ENCODE measurements around the gene GPRC5C. TPM values are rescaled to one million over a fixed set of nuclear protein-coding genes. Genes with fewer than 3 reads are reported as not detected.
A peak's percentile ranks its signal among the peaks of the same experiment; 100 is the strongest.

The GPRC5C gene
- total RNA-seq, 4 donors from 2014 or later, result 11.3 to 27.2 (median 14.3) TPM

DNA sequence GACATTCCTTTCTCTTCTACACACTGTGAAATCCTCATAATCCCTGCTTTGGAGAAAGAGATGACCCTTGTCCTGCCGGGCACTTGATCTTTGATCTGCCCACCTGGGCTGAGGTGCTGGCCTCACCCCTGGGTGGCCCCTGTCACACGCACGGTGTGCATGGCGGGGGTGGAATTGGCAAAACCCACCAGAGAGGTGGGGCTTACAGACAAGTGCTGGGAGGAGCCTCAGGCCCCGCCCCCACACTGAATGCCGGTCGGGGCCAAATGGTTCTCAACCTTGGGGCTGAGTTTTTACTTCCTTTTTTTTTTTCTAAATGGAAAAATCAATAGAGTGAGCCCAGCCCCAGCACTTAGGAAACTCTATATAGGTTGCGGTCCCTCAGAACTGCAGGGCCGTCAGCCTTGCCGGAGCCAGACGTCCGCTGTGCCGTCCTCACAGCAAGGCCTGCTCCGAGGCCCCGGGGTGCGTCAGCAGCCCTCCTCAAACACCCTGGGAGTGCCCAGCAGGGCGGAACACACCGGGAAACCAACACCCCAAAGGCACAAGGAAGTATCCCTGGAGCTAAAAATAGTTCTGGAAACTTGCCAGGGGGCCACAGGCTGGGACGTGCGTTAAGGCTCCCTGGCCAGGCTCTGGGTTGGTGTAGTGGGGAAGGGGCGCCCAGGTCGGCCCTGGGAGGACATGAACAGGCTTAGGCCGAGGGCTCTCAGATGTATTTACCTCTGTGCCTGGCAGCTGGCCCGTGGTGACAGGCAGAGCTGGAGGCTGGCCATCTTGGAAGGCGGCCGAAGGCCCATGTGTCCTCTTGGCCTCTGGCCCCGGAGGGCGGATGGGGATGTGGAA, 11.0 kb downstream of the GPRC5C start:
- Histone ChIP-seq H3K4me3 (peak overlapping the region; percentile 4 to 36), H3K9me3 (peaks cover 0 to 1% (median 0%) of the 10 kb centered on the region in 3 donors), H3K36me3 (peaks cover 0 to 30% of the 10 kb centered on the region in 2 donors), H3K4me1 (peaks cover 0 to 59% (median 27%) of the 10 kb centered on the region in 3 donors), H3K27ac (peak overlapping the region; percentile 44 to 81 (median 80)), H3K27me3 (no peaks in the 10 kb centered on the region)
- WGBS, 2 donors (ENCODE audit: low coverage in 1 of 2), result 0 to 12% methylated on average over 1 to 11 of the region's 28 CpGs
- ATAC-seq, result peak; percentile 81
- TF ChIP-seq EP300 (IDR thresholded peaks at IDR 0.05) (no peak), POLR2A (IDR thresholded peaks at IDR 0.05) (no peak), POLR2AphosphoS5 (IDR thresholded peaks at IDR 0.05) (peak; percentile 80)
- TF ChIP-seq, protein P1, sequence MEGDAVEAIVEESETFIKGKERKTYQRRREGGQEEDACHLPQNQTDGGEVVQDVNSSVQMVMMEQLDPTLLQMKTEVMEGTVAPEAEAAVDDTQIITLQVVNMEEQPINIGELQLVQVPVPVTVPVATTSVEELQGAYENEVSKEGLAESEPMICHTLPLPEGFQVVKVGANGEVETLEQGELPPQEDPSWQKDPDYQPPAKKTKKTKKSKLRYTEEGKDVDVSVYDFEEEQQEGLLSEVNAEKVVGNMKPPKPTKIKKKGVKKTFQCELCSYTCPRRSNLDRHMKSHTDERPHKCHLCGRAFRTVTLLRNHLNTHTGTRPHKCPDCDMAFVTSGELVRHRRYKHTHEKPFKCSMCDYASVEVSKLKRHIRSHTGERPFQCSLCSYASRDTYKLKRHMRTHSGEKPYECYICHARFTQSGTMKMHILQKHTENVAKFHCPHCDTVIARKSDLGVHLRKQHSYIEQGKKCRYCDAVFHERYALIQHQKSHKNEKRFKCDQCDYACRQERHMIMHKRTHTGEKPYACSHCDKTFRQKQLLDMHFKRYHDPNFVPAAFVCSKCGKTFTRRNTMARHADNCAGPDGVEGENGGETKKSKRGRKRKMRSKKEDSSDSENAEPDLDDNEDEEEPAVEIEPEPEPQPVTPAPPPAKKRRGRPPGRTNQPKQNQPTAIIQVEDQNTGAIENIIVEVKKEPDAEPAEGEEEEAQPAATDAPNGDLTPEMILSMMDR (IDR thresholded peaks at IDR 0.05), result no peak

DNA sequence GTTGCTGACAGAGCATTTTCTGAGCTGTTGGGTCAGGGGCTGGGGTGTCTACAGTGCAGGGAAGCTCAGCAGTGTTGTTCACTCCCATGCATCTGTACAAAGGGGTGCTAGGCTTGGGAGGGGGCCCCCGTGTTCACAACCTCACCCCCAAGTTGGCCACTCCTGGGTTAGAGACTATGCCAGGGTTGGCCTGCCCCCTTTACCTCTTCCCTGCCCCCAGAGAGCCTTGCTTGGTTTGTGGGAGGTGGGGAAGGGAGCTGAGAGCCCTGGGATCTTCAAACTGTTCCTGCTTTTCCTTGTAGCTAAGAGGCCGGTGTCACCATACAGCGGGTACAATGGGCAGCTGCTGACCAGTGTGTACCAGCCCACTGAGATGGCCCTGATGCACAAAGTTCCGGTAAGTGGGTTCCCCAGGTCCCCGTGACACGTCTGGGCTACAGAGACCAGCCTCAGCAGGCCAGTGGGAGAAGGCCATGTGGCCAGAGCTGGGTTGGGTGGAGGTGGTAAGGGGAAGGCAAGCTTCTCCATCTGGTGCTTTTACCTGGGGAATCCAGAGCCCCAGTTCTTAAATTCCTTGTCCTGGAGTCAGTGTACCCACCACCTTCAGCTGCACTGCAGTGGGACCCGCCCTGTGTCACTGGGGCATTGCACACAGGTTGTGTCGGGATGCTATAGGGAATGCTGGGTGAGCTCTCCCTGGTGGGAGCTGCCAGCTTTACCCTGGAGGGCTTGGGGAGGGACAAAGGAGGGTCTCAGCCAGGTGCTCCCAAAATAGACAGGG, 11.8 kb downstream of the GPRC5C start:
- H3K36me3 ChIP-seq, result peaks cover 0 to 30% of the 10 kb centered on the region in 2 donors
- WGBS, 2 donors (ENCODE audit: low coverage in 1 of 2), result no CpG with 5 or more reads among the region's 8 CpGs
- TF ChIP-seq POLR2AphosphoS5 (IDR thresholded peaks at IDR 0.05), result no peak
- TF ChIP-seq, protein P1 (IDR thresholded peaks at IDR 0.05), result no peak
- H3K4me1 ChIP-seq, result peaks cover 0 to 63% (median 27%) of the 10 kb centered on the region in 3 donors
- no peaks in the 10 kb centered on the region for H3K9me3 ChIP-seq
- ATAC-seq, result peak; percentile 1
- H3K27me3 ChIP-seq, result no peaks in the 10 kb centered on the region
- H3K4me3 ChIP-seq, result peak overlapping the region in 1 of 2 donors; percentile 36
- peak overlapping the region in 3 of 4 donors; percentile 79 to 81 (median 81) for H3K27ac ChIP-seq

DNA sequence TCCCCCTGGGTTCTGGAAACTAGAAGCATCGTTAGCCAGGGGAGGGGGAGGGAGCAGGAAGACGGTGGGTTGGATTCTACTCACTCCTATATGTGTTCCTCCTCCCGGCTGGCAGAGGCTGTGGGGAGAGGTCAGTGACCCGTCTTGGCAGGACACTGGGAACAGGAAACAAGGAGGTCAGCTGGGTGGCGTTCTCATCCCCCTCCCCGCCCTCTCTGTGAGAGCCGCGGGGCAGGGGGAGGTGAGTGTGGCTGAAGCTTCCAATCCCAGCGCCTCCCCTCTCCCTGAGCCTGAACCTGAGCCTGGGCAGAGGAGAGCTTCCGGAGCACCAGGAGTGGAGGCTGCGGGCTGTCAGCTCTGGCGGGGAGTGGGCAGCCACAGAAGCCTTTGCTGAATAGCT, 12.5 kb downstream of the GPRC5C start:
- no CpG with 5 or more reads among the region's 12 CpGs for WGBS, 2 donors (ENCODE audit: low coverage in 1 of 2)
- Histone ChIP-seq H3K36me3 (peaks cover 0 to 29% of the 10 kb centered on the region in 2 donors), H3K27me3 (no peaks in the 10 kb centered on the region), H3K9me3 (no peaks in the 10 kb centered on the region), H3K4me1 (peaks cover 0 to 66% (median 27%) of the 10 kb centered on the region in 3 donors), H3K4me3 (peak overlapping the region in 1 of 2 donors; percentile 4), H3K27ac (peak overlapping the region in 3 of 4 donors; percentile 79 to 81 (median 81))
- TF ChIP-seq POLR2A (IDR thresholded peaks at IDR 0.05) (no peak), POLR2AphosphoS5 (IDR thresholded peaks at IDR 0.05) (no peak)
- peak; percentile 17 for ATAC-seq

DNA sequence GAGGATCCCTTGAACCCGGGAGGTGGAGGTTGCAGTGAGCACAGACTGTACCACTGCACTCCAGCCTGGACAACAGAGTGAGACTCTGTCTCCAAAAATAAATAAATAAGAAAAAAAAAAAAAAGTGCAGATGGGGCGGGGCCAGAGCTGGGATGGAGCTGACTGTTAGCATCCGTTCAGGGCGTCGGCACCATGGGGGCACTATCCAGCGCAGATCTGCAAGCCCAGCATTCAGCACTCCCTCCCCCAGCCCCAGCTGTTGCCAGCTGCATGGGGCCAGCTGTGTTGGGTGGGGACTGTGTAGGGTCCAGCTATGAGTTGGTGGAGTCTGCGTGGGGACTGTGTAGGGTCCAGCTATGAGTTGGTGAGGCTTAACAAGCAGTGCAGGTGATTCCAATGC, 13.3 kb downstream of the GPRC5C start:
- Histone ChIP-seq H3K27ac (peak overlapping the region in 3 of 4 donors; percentile 37 to 79 (median 56)), H3K4me3 (no peak overlapping the region), H3K9me3 (no peaks in the 10 kb centered on the region), H3K36me3 (peaks cover 0 to 21% of the 10 kb centered on the region in 2 donors), H3K27me3 (no peaks in the 10 kb centered on the region), H3K4me1 (peaks cover 0 to 66% (median 27%) of the 10 kb centered on the region in 3 donors)
- TF ChIP-seq POLR2A (IDR thresholded peaks at IDR 0.05) (no peak), POLR2AphosphoS5 (IDR thresholded peaks at IDR 0.05) (no peak)
- TF ChIP-seq, protein P1 (IDR thresholded peaks at IDR 0.05), result no peak
- ATAC-seq, result no peak
- WGBS, 2 donors (ENCODE audit: low coverage in 1 of 2), result no CpG with 5 or more reads among the region's 7 CpGs
